Stimulated activated CD8-positive, alpha-beta memory T cell treated with anti-CD3 and anti-CD28 coated beads, Interleukin-15, amount 100 ng/mL, for 1 hour (primary cell): ENCODE results near the gene PDPK1.
"Not testable (repeated sequence)": the region's sequence is repeated elsewhere in the genome, so short reads cannot be mapped to it uniquely, and the experiment has no call there.

Experiments used
- DNase-seq: peaks from one replicate; pipeline ENCODE4 v3.0.0-alpha.2; 2020; ENCODE audit warnings: low read depth

Gene PDPK1

DNA sequence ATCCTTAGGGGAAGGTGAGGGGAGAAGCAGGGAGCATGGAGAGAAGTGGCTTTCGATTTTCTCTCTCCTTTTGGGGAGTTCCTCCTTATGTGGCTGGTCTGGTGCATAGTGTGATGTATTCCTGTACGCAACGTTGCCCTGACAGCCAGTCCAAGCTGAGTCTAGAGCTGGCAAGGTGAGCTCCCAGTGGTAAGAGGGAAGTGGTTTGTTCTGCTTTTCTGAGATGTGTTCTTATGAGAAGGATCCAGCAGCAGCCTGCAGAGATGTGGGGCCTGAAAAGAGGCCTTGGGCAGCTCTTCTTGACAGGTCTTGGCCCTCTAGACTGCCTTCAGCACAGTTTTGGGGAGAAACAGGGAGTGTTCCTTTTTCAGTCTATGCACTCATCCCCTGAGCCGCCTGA lies 3.1 kb downstream of the PDPK1 start:
- not testable (repeated sequence) for DNase-seq

DNA sequence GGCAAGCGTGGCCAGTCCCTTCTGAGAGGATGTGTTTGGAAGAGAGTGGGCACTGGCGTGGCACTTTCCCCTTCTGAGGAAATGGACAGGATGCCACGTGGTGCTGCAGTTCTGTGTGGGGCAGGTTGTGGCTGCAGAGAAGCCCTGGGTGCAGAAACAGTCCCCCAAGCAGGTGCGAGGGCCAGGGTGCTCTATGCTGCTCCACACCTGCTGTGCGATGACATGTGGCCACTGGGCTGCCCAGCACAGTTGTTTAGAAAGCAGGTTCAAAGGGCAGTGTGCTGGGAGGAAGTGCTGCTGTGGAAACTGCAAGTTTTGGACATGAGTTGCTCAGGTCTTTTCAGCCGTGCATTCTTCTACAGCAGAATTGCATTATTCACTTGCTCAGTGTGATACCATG lies 3.6 kb downstream of the PDPK1 start:
- DNase-seq = not testable (repeated sequence)

DNA sequence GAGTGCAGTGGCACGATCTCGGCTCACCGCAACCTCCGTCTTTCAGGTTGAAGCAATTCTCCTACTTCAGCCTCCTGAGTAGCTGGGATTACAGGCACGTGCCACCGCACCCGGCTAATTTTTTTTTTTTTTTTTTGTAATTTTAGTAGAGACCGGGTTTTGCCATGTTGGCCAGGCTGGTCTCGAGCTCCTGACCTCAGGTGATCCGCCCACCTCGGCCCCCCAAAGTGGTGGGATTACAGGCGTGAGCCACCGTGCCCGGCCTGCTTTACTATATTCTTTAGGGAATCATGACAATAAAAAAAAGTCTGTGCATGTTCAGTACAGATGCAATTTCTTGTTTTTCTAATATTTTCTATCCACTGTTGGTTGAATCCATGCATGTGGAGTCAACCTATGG lies 6.0 kb downstream of the PDPK1 start:
- not testable (repeated sequence) for DNase-seq

DNA sequence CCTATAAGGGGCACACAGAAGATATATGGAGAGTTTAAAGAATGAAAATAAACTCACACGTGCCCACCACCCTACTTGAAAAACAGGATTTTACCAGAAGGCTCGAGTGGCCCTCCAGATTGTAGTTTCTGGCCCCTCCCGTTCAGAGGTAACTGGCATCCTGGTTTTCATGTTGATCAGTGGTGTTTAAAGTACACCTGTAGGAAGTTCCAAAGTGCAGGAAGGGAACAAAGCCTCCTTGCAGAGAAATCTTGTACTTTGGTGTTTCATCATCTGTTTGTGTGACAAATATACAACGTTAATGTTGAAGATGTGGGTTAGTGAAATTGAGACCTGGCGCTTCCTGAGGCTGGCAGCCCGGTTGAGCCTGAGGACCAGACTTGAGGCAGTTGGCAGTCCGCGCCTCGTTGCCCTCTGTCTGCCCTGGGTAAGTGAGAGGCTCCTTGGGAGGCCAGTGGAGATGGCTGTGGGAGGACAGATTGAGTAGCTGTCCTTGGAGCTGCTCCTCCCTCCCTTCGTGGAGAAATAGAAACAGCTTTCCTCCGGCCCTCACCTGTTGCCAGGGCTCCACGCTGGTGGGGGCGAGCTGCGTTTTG lies 12.6 kb downstream of the PDPK1 start:
- not testable (repeated sequence) for DNase-seq

DNA sequence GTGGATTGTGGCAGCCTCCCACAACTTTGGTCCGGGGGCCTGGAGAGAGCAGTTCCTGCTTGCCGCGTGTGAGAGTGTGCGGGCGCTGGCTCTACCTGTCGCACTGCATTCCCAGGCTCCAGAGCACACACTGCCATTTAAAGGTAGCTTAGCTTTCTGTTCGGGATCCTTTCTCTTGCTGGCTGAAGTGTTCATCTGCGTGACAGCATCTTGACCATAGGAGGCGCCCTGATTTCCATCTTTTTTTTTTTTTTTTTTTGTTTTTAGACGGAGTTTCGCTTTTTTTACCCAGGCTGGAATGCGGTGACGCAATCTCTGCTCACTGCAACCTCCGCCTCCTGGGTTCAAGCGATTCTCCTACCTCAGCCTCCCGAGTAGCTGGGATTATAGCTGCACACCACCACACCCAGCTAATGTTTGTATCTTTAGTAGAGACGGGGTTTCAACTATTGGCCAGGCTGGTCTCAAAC lies 13.6 kb downstream of the PDPK1 start:
- DNase-seq = not testable (repeated sequence)

DNA sequence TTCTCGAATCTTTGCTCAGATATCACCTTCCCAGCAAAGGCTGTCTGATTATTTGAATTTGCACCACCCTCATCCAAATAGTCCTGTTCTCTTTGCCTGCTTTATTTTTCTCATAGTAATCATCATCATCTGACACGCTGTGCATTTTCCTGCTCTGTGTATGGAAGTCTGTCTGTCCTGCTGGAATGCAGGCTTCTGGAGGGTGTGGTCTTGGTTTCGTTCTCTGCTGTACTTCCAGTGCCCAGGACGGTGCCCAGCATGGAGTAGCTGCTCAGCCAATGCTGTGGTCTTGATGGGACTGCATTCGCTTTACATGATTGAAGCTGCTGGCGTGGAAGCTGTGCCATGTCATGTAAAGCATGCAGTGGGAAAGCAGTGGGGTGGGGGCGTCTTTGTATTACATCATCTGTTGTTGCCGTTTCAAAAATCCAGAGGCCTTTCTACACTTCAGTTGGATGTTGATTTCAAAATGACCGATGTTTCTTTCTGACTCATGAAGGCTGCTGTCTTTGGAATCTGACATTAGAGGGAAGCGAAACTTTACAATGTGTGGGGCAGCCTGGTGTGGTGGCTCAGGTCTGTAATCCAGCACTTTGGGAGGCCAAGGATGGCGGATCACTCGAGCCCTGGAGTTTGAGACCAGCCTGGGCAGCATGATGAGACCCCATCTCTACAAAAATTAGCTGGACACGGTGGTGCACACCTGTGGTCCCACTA lies 17.0 kb downstream of the PDPK1 start:
- DNase-seq = not testable (repeated sequence)

DNA sequence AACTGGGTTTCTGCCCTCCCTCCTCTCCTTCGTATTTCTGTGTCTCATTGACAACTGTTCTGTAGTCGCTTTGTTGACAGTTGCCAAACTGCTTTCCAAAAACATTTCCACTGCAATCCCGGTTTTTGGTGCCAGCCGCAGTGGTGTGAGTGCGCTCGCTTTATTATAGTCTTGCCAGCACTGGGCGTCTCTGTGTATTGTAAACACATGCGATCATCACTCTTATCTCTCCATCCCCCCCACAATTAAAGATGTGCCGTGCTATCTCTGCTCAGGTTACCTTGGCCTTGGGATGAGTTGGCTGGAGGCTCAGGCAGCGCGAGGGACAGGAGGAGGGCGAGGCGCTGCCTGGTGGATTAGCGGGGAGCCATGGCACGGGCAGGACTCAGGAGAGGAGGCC lies 19.3 kb downstream of the PDPK1 start:
- not testable (repeated sequence) for DNase-seq

DNA sequence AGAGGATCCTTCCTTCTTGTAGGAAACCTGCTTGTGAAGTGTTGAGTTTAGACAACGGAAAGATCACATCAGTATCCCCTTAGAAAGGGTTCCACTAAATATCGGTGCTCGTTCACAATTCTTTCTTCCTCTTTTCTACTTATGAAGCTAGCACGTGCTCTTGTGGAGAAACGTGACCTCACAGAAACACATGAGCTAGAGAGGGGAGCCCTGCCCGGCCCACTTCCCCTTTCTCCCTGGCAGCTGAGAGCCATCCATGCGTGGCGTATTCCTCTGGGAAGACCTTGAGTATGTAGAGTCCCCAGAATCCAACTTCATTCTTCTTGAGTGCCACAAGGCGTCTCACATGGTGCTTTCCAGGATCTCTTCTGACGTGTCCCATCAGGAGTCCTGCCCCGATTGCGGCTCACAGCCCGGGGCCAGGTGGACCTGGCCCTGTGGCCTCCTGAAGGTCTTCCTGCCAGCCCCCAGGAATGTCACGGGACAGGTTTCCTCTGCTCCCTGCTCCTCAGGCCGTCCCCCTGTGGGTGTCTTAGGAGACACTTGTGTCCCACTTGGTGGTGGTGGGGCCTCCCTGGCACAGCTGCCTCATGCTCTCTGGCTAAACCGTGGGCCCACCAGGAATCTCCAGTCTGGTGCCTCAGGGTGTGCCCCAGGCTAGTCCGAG lies 22.4 kb downstream of the PDPK1 start:
- not testable (repeated sequence) for DNase-seq

DNA sequence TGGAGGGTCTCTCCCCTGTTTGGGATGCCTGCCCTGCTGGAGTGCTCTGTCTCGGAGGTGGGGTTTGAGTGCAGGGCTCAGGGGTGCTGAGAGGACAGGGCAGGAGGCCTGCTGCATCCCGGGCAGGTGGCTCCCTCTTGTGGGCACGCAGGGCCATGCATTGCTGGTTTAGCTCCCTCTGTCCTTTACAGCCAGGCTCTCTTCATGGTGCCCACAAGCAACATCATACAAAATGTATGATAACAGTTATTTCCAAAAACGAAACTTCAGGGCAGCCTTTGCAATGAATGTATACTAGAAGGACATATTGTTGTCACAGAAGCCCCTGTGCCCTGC lies 22.9 kb downstream of the PDPK1 start:
- DNase-seq = peak; percentile 43

DNA sequence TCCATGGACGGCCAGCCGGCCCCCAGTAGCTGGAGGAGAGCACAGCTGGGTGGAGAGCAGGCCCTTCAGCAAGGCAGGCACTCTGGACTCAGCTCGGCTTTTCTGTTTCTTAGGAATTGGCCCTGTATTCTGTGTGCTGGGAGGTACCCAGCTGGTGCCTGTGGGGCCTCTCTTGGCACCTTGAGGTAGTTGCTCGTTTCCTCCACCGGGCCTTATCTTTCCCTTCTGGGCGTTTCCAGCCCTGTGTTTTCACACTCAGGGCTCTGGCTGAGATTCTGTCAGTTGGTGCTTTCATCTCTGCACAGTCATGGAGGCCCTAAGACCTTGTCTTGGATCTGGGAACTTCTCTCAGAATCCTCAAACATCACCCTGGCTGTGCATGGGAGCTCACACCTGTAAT lies 29.7 kb downstream of the PDPK1 start:
- DNase-seq = not testable (repeated sequence)

DNA sequence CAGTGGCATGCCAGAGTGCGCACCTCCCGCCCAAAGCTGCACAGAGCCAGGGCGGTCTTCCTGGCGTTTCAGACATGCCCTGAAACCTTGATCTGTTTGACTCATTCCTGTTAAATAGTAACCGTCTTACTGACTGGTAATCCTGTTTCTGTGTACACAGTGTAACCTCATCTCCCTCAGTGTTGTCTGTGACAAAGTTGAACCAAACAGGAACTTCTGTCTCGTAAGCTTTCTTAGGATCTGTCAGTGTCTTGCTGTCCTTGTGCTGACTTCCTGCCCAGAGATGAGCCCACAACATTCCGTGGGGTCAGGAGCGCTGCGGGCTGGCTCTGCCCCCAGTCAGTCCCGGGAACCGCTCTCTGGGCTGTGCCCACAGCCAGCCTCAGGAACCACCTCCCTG lies 30.8 kb downstream of the PDPK1 start:
- DNase-seq = not testable (repeated sequence)

DNA sequence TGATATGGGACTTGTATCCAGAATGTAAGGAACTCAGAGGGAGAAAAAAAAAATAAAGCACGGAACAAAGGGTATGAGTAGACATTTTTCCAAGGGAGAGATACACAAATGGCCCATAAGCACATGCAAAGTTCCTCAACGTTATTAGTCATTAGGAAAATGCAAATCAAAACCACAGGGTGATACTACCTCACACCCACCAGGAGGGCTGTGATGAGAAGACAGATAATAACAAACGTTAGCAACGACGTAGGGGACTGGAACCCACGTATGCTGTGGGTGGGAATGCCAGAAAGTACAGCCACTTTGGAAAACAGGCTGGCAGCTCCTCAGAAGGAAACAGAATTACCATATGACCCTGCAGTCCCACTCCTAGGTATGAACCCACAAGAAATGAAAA lies 34.9 kb downstream of the PDPK1 start:
- not testable (repeated sequence) for DNase-seq

DNA sequence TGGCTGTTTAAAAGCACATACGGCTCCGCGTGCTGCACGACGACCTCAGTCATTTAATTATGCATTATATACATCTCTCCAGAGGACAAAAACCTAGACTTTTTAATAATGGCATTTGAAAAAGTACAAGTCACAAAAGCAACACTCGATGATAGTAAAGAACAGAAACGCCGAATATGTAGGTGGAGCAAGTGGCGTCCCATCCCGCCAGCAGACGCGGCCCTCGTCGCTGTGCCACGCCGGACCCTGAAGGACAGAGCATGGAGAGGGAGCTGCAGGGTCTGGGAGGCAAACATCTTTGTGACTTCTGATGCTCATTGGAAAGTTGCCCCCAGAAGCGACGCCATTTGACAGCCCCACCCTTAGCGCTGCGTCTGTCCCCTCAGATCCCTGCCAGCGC lies 38.0 kb downstream of the PDPK1 start:
- DNase-seq = not testable (repeated sequence)

DNA sequence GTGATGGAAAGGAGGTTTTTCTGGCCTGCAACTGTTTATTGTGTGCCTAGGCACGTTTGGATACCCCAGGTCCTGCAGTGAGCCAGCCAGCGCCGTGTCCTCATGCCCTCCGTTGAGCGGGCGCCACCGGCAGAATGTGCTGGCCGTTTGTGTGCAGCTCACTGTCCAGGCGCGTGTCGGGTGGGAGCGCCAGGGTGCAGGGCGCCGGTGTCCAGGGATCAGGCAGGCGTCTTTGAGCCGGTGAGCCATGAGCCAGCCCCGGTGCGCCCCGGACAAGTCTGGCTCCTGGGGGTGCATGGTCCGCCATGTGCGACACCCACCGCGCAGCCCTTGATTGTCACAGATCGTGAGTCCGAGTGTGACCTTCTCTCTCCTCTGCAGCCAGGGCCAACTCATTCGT lies 39.2 kb downstream of the PDPK1 start:
- DNase-seq = not testable (repeated sequence)

DNA sequence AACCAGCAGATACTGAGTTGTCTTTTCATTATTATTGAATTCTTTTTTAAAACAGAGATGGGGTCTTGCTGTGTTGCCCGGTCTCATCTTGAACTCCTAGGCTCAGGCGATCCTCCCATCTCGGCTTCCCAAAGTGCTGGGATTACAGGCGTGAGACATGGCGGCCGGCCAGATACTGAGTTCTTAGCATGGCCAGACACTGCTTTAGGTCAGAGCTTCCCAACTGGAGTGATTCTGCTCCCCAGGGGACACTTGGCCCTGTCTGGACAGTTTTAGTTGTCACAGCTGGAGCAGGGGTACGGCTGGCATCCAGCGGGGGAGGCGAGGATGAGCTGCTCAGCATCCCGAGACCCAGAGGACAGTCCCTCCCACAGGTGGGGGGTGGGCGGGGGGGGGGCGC lies 41.1 kb downstream of the PDPK1 start:
- DNase-seq = not testable (repeated sequence)

DNA sequence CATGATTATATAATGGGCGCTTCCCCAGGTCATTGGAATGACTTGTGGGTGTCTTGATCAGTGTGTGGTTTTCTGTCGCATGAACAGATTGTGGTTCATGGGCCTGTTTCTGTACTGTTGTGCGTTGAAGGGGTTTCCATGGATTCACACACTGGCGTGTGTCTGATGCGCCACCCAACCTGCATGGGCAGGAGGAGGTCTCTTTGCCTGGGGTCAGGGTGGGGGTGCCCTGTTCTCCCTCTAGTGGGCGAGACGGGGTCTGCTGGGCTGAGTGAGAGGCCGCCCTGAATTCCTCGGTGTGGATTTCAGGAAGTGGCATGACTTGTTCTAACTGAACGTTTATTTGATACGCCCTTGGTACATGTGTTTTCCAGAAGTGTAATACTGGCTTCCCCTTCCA lies 42.3 kb downstream of the PDPK1 start:
- DNase-seq = not testable (repeated sequence)

DNA sequence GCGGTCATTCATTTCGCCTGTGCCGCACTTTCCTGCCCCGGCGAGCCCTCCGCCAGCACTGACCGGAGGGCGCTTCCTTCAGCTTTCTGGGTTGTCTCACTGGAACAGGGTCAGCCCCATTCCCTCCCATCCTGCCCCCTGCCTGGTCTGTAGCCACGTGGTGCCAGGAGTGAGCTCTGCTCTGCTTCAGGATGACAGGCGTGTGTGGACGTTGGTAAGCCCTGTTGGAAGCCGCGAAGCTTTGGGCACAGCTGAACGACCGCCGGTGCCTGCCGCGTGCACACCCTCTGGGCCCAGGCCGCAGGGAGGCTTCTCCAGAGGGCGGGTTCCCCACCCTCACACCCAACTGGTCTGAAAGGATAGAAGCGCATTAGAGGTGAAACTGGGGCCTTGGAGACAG lies 43.0 kb downstream of the PDPK1 start:
- not testable (repeated sequence) for DNase-seq

DNA sequence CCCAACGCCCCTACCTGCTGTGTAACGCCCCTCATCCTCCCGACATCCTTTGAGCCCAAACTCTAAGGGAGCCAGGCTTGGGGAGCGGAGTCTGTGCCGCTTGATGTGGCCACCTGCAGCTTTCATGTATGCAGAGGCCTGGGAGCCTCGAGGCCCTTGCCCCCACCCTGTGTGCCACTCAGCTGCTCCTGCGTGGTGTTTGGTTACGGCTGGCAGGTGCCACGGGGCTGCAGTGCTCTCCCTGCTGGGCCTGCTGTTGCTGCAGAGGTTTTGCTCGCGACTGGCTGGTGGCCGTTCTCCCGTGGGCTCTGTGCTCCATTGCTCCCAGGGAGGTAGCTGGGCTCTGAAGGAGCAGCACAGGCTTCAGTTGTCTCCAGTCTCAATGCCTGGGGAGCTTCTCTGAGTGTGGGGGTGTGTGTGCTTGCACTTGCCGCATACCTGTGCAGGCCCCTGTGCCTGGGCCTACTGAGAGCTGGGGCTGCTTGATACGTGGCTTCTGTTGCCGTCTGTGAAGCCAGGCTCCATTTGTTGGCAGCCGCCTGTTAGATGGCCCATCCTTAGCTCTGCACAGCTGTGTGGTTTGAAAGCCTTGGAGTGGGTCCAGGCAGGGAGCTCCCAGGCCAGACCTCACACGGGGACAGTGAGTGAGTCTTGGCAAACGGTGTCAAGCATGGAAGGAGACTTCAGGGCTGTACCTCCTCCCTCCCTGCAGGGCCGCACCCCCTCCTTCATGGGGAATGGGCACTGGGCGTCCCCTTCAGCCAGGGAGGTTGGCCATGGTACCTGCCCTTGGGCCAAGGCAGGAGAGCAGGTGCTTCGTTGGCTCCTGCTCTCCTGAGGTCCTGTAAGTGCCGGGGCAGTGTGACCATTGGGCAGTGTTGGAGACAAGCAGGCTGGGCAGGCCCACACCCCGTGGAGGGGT lies 47.2 kb downstream of the PDPK1 start:
- no peak for DNase-seq

DNA sequence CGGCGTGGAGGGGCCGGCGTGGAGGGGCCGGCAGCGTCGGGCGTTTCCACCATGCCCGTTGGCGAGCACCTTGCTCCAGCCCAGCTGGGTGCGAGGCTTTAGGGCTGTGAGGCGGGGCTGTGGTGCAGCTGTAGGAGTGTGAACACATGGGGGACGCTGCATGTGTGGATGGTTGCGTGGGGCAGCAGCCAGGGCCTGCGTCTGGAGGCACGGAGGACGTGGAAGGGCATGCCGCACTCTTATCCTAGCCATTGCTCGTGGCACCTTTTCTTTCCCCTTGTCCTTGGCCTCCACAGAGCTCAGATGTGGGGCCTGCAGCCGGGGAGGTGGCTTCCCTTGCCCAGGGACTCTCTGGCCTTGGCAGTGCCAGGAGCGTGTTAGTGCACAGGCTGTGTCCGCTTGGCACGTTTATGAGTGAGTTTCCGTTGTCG lies 47.8 kb downstream of the PDPK1 start:
- no peak for DNase-seq

DNA sequence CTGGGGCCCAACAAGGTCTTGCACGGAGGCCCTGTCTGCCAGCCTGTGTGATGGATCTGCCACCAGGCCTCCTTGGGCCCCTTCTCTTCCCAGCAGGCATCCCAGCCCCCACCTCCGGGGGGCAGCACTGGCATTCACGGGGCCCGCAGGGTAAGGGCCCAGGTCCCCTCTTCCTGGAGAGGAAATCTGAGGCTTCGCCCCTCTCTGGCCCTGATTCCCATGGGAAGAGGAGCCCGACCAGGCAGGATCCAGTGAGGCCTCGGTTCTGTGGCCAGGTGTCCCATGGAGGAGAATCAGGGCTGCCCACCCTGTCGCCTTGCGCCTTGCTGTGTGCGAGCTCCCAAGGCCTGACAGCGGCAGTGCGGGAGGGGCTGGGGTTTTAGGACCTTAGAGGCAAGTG lies 48.4 kb downstream of the PDPK1 start:
- no peak for DNase-seq

DNA sequence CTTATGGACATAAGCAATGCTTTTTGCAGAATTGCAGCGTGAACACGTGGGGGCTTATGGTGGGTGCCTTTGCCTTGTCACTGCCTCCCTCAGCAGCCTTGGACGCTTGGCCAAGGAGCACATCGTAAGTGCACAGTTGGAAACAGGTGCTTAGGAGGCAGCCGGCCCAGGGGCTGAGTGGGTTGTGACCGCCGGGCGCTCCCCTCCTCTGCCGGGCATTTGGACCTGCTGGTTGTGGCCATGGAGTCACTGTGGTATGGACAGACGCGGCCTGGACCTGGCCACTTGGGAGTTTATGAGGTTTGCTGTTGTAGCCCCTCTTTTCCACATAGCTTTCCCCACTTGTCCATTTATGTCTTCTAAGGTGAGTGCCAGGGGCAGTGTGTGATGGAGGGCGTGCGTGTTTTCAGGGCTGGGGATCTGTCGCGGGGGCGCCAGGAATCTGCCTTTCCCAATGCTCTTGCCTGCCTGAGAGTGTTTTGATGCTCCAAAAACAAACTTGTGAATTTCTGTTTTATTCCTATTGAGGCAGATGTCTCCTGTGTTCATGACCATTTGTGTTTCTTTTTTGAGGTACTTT lies 49.2 kb downstream of the PDPK1 start:
- no peak for DNase-seq
